H9 (cell line): ENCODE results near the gene ACVR1. TPM values are rescaled to one million over a fixed set of nuclear protein-coding genes. Genes with fewer than 3 reads are reported as not detected.

Experiments
- DNase-seq: peaks from one replicate; pipeline ENCODE4 v3.0.0-alpha.2; 2017
- H2AFZ ChIP-seq: one replicate; pipeline ENCODE4 v1.6.1; 2013; ENCODE audit warnings: mild to moderate bottlenecking, low read length, control low read depth, moderate library complexity
- H2AK5ac ChIP-seq: 2 replicates; pipeline ENCODE4 v1.6.1; 2013; ENCODE audit warnings: low read length, control low read depth, mixed read lengths; ENCODE audit not compliant: insufficient read length
- H2BK120ac ChIP-seq: one replicate; pipeline ENCODE4 v1.6.1; 2013; ENCODE audit warnings: low read depth, mild to moderate bottlenecking, low read length, control low read depth, inconsistent platforms; ENCODE audit not compliant: poor library complexity, severe bottlenecking
- H2BK12ac ChIP-seq: 2 replicates; pipeline ENCODE4 v1.6.1; 2013; ENCODE audit warnings: low read length, control low read depth, mixed read lengths, low read depth; ENCODE audit not compliant: insufficient read length
- H2BK15ac ChIP-seq: 2 replicates; pipeline ENCODE4 v1.6.1; 2013; ENCODE audit warnings: low read depth, low read length, control low read depth
- H2BK20ac ChIP-seq: one replicate; pipeline ENCODE4 v1.6.1; 2013; ENCODE audit warnings: low read depth, mild to moderate bottlenecking, low read length, control low read depth, inconsistent platforms; ENCODE audit not compliant: poor library complexity, severe bottlenecking
- H2BK5ac ChIP-seq: 2 replicates; pipeline ENCODE4 v1.6.1; 2013; ENCODE audit warnings: low read length, control low read depth, mixed read lengths; ENCODE audit not compliant: insufficient read length
- H3K14ac ChIP-seq: 2 replicates; pipeline ENCODE4 v1.6.1; 2013; ENCODE audit warnings: low read length, control low read depth; ENCODE audit not compliant: insufficient read depth
- H3K18ac ChIP-seq: 2 replicates; pipeline ENCODE4 v1.6.1; 2013; ENCODE audit warnings: low read depth, mild to moderate bottlenecking, mixed read lengths, low read length, control low read depth; ENCODE audit not compliant: insufficient read length
- H3K23ac ChIP-seq: 2 replicates; pipeline ENCODE4 v1.6.1; 2013; ENCODE audit warnings: low read length, control low read depth, mixed read lengths, low read depth; ENCODE audit not compliant: insufficient read length
- H3K23me2 ChIP-seq: 2 replicates; pipeline ENCODE4 v1.6.1; 2013; ENCODE audit warnings: low read depth, mild to moderate bottlenecking, mixed read lengths, low read length, control low read depth; ENCODE audit not compliant: insufficient read length, poor library complexity, severe bottlenecking
- H3K27ac ChIP-seq: 2 replicates; pipeline ENCODE4 v1.5.1; 2013; ENCODE audit warnings: low read length, control low read depth, mixed read lengths, low read depth; ENCODE audit not compliant: insufficient read length
- H3K27me3 ChIP-seq: 2 replicates; pipeline ENCODE4 v1.6.1; 2013; ENCODE audit warnings: low read length, control low read depth, inconsistent platforms; ENCODE audit not compliant: insufficient read depth
- H3K4ac ChIP-seq: 2 replicates; pipeline ENCODE4 v1.6.1; 2013; ENCODE audit warnings: low read depth, mild to moderate bottlenecking, control low read depth, inconsistent platforms, low read length, moderate library complexity
- H3K4me1 ChIP-seq: 2 replicates; pipeline ENCODE4 v1.6.1; 2013; ENCODE audit warnings: low read length, control low read depth, inconsistent platforms; ENCODE audit not compliant: insufficient read depth
- H3K4me2 ChIP-seq: 2 replicates; pipeline ENCODE4 v1.6.1; 2013; ENCODE audit warnings: low read length, control low read depth, mixed read lengths; ENCODE audit not compliant: insufficient read length, insufficient read depth
- H3K56ac ChIP-seq: 2 replicates; pipeline ENCODE4 v1.6.1; 2013; ENCODE audit warnings: low read depth, mild to moderate bottlenecking, mixed read lengths, low read length, control low read depth; ENCODE audit not compliant: insufficient read length
- H3K79me1 ChIP-seq: 2 replicates; pipeline ENCODE4 v1.6.1; 2013; ENCODE audit warnings: low read depth, mild to moderate bottlenecking, moderate library complexity, low read length, control low read depth, inconsistent platforms; ENCODE audit not compliant: insufficient read depth, poor library complexity, severe bottlenecking
- H3K79me2 ChIP-seq: 2 replicates; pipeline ENCODE4 v1.6.1; 2013; ENCODE audit warnings: low read length, control low read depth, inconsistent platforms; ENCODE audit not compliant: insufficient read depth
- H3K9ac ChIP-seq: 2 replicates; pipeline ENCODE4 v1.6.1; 2013; ENCODE audit warnings: low read length, control low read depth, mixed read lengths; ENCODE audit not compliant: insufficient read length; ENCODE audit errors: extremely low read depth
- H3K9me3 ChIP-seq: one replicate; pipeline ENCODE4 v1.6.1; 2013; ENCODE audit warnings: low read depth, low read length, inconsistent platforms; ENCODE audit not compliant: control insufficient read depth
- H3T11ph ChIP-seq: one replicate; pipeline ENCODE4 v1.6.1; 2013; ENCODE audit warnings: mild to moderate bottlenecking, low read length, control low read depth, inconsistent platforms
- H4K20me1 ChIP-seq: one replicate; pipeline ENCODE4 v1.6.1; 2013; ENCODE audit not compliant: control insufficient read depth, insufficient read length, insufficient read depth
- H4K5ac ChIP-seq: 2 replicates; pipeline ENCODE4 v1.6.1; 2013; ENCODE audit warnings: low read depth, mild to moderate bottlenecking, mixed read lengths, low read length, control low read depth; ENCODE audit not compliant: insufficient read length
- H4K8ac ChIP-seq: replicated peaks from 2 replicates; pipeline ENCODE4 v1.6.1; 2013; ENCODE audit warnings: low read length, control low read depth, mixed read lengths, low read depth; ENCODE audit not compliant: insufficient read length
- H4K91ac ChIP-seq: 2 replicates; pipeline ENCODE4 v1.6.1; 2013; ENCODE audit warnings: low read depth, mild to moderate bottlenecking, moderate library complexity, mixed read lengths, low read length, control low read depth; ENCODE audit not compliant: insufficient read length
- H3K27ac Mint-ChIP-seq, 3 experiments: 2 replicates in 2 of 3; 3 replicates in 1 of 3; pipeline ENCODE4 v1.8.0; 2020 to 2021; ENCODE audit warnings: mixed read lengths in 3 of 3, mild to moderate bottlenecking in 1 of 3, moderate library complexity in 1 of 3
- H3K27me3 Mint-ChIP-seq: 2 replicates; pipeline ENCODE4 v1.8.0; 2021; ENCODE audit warnings: low read depth, mild to moderate bottlenecking, moderate library complexity, mixed read lengths
- H3K36me3 Mint-ChIP-seq, 3 experiments: 2 replicates in 2 of 3; 3 replicates in 1 of 3; pipeline ENCODE4 v1.8.0; 2020 to 2021; ENCODE audit warnings: low read depth in 3 of 3, mixed read lengths in 3 of 3; ENCODE audit not compliant: insufficient read depth in 1 of 3
- H3K4me1 Mint-ChIP-seq, 2 experiments: 2 replicates each; pipeline ENCODE4 v1.8.0; 2020; ENCODE audit warnings: mixed read lengths in 2 of 2
- H3K4me3 Mint-ChIP-seq, 2 experiments: 2 replicates in 1 of 2; 3 replicates in 1 of 2; pipeline ENCODE4 v1.8.0; 2020 to 2021; ENCODE audit warnings: mild to moderate bottlenecking in 2 of 2, mixed read lengths in 2 of 2, moderate library complexity in 1 of 2
- H3K9me3 Mint-ChIP-seq, 2 experiments: 2 replicates in 1 of 2; 3 replicates in 1 of 2; pipeline ENCODE4 v1.8.0; 2020; ENCODE audit warnings: mild to moderate bottlenecking in 2 of 2, mixed read lengths in 2 of 2, moderate library complexity in 1 of 2
- CTCF ChIP-seq: fragments of 200-600 bp; sonication (generic); conservative IDR thresholded peaks from 3 replicates; pipeline ENCODE4 v1.8.0; 2021; ENCODE audit warnings: antibody characterized with exemption, mild to moderate bottlenecking
- WGBS: extraction: QIAGEN DNeasy Blood & Tissue Kit; methylation state at CpG from one replicate; pipeline ENCODE4 v1.1.7; 2013; ENCODE audit warnings: missing lambda C conversion rate, low lambda C conversion rate, mixed read lengths; ENCODE audit not compliant: insufficient read length; ENCODE audit errors: extremely low coverage; 5-methylcytosine and 5-hydroxymethylcytosine counted together
- total RNA-seq: library from RNA; stranded (reverse); gene quantifications from 2 replicates; pipeline ENCODE4 v1.2.1, GENCODE V29; 2021

The ACVR1 gene
- total RNA-seq, 1 experiment from 2014 or later, result 21.2 TPM

- no peaks in the 10 kb centered on the region for H3K23me2 ChIP-seq
- no peak overlapping the region for H3K4me3 Mint-ChIP-seq
- peaks cover 6% of the 10 kb centered on the region; the same call in 1 of the 2 replicates for H3K4me1 ChIP-seq
- H2BK5ac ChIP-seq, result no peak overlapping the region
- H3K27me3 Mint-ChIP-seq, result no peaks in the 10 kb centered on the region
- H4K5ac ChIP-seq, result no peak overlapping the region
- H2BK12ac ChIP-seq, result no peak overlapping the region
- H3K36me3 Mint-ChIP-seq, result peaks cover 7 to 10% (median 8%) of the 10 kb centered on the region in 3 experiments; a peak in 6 of 7 replicates
- H2BK15ac ChIP-seq, result no peak overlapping the region
- H2AK5ac ChIP-seq, result no peak overlapping the region
- H4K20me1 ChIP-seq, result no peaks in the 10 kb centered on the region
- no peak overlapping the region for H2BK120ac ChIP-seq
- H2BK20ac ChIP-seq, result no peak overlapping the region
- no peaks in the 10 kb centered on the region for H3K79me1 ChIP-seq
- DNase-seq, result no peak
- no peak overlapping the region for H3K23ac ChIP-seq
- H3K27ac Mint-ChIP-seq, result no peak overlapping the region
- no peak for TF ChIP-seq CTCF
- H2AFZ ChIP-seq, result no peak overlapping the region
- no peaks in the 10 kb centered on the region for H3K9me3 ChIP-seq
- H4K91ac ChIP-seq, result no peak overlapping the region
- peaks cover 37 to 54% of the 10 kb centered on the region in 2 experiments for H3K4me1 Mint-ChIP-seq
- H3K14ac ChIP-seq, result no peak overlapping the region
- H3K9me3 Mint-ChIP-seq, result no peaks in the 10 kb centered on the region
- H3K27me3 ChIP-seq, result no peaks in the 10 kb centered on the region
- no peak overlapping the region for H3K9ac ChIP-seq
- no peak overlapping the region for H3K4ac ChIP-seq
- no peak overlapping the region for H3K27ac ChIP-seq
- H3K4me2 ChIP-seq, result no peak overlapping the region
- no peak overlapping the region for H3T11ph ChIP-seq
- no peak overlapping the region for H3K18ac ChIP-seq
- no peaks in the 10 kb centered on the region for H3K79me2 ChIP-seq
- WGBS, result no CpG with 5 or more reads among the region's 2 CpGs
- H4K8ac ChIP-seq, result no peak overlapping the region
- H3K56ac ChIP-seq, result no peak overlapping the region
Measured at GRCh38 chr2:157783245-157783644, 92.9 kb downstream of the ACVR1 start.
